IPS-15b (cell line): ENCODE results near the gene ERAP2.

ENCODE experiments used
- H3K27me3 ChIP-seq: one replicate; pipeline ENCODE4 v1.6.1; 2013; ENCODE audit warnings: low read length; ENCODE audit not compliant: control insufficient read depth, insufficient read depth
- H3K36me3 ChIP-seq: one replicate; pipeline ENCODE4 v1.6.1; 2013; ENCODE audit warnings: low read length; ENCODE audit not compliant: control insufficient read depth, insufficient read depth
- H3K4me1 ChIP-seq: one replicate; pipeline ENCODE4 v1.6.1; 2013; ENCODE audit warnings: mild to moderate bottlenecking, low read length; ENCODE audit not compliant: control insufficient read depth, insufficient read depth
- H3K4me3 ChIP-seq: one replicate; pipeline ENCODE4 v1.5.1; 2013; ENCODE audit warnings: low read depth, low read length
- H3K9ac ChIP-seq: one replicate; pipeline ENCODE4 v1.6.1; 2013; ENCODE audit warnings: low read depth, mild to moderate bottlenecking, low read length
- H3K9me3 ChIP-seq: one replicate; pipeline ENCODE4 v1.6.1; 2013; ENCODE audit warnings: mild to moderate bottlenecking, low read length; ENCODE audit not compliant: control insufficient read depth, insufficient read depth

ERAP2 gene

DNA sequence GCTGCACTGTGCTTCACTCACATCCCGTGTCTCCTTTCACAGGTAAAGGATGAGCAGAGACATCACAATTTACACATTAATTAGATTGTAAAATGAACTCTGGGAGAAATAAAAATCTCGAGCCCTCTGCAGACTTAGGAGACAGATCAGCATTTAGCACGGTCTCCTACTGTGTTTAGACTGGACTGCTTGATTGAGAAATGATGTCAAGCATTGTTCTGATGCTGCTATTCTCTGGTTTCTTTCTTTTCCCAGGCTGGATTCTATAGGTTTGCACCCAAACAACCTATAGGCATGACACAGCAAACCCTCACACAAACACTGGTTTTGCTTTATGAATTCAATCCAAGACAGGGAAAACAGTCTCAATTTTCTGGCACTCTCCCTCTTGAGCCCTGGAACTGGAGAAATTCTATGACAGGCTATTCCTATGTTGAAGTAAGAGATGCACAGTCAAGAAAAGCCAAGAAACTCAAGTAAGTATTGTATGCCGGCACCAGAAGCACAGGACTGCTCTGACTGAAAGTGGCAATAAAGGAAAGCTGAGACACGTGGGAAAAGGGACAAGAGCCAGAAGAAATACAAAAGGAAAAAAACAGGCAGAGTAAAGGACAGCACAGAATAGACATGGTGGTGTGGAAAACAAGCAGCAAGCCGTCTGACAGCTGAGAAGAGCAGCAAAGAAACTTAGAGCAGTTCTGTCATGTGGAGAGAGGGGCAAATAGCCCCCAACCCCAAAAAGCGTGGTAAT, 24.8 kb upstream of the ERAP2 start:
- Histone ChIP-seq H3K36me3 (no peaks in the 10 kb centered on the region), H3K9ac (no peak overlapping the region), H3K9me3 (no peaks in the 10 kb centered on the region), H3K27me3 (no peaks in the 10 kb centered on the region), H3K4me3 (no peak overlapping the region), H3K4me1 (no peaks in the 10 kb centered on the region)

DNA sequence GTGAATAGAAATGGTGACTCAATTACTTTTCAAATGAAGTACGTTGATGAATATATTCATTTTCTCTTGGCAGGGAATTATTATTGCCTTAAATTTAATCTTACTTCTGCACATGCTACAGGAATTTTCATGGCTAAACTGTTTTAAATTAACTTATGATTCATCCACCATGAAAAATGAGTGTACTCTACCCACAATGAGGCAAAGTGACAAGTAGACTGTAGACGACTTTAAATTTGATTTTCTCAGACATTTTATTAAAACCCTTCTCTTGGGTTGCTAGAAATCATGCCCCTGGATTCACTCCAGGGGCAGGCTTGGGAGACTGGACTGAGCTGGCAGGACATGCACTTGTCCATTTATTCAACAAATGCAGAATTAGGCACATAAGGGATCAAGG, 23.5 kb upstream of the ERAP2 start:
- Histone ChIP-seq H3K36me3 (no peaks in the 10 kb centered on the region), H3K27me3 (no peaks in the 10 kb centered on the region), H3K4me3 (no peak overlapping the region), H3K4me1 (no peaks in the 10 kb centered on the region), H3K9ac (no peak overlapping the region), H3K9me3 (no peaks in the 10 kb centered on the region)

DNA sequence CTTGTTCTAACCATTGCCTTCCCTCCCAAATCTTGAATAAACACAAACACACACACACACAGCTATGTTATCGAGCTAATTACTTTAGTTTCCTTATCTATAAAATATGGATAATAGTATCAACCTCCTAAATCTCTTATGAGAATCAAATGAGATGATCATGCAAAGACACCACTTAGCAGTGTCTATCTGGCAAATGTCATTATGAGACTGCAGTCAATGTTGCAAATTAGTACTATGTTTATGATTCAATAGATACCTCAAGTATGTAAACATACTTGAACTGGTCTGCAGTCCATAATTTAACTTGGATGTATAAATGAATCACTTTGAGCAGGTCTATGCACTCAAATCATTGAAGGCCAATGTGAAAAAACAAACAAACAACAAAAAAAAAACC, 22.2 kb upstream of the ERAP2 start:
- Histone ChIP-seq H3K9me3 (no peaks in the 10 kb centered on the region), H3K27me3 (no peaks in the 10 kb centered on the region), H3K36me3 (no peaks in the 10 kb centered on the region), H3K4me3 (no peak overlapping the region), H3K9ac (no peak overlapping the region), H3K4me1 (no peaks in the 10 kb centered on the region)

DNA sequence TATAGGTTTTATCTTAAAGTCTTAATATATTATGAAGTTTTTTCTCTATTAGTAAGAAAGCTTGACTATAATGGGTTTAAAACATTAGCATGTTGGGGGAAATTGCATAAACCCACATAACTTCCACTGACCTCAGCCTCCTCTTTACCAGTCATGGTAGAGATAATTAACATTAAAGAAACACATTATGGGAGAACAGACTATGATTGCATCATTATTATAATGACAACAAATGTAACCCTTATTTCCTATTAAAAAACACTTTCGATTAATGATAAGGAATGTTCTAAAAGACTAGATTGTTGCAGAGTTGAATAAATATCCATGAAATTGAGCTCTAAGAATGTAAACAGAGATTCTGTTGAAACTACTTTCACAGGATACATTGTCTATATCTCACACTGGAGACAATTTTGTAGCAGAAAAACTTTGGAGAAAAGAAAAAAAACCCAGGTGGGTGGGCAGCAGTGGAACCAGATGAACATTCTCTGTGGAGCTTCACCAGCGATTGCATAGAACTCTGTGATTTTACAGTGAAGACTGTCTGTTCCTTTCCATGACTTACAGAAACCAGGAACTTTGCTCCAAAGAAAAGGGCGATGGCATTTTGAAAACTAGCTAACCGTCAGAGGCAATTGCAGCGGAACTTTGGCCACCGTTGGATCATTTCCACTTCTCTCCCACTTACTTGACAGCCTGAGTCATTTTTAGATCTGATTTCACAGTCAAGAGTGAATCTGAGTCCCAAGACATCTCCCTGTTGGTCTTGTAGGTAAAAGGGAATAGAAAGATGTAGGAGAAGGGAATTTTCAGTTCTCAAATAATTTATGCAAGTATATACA, 21.0 kb upstream of the ERAP2 start:
- Histone ChIP-seq H3K9me3 (no peaks in the 10 kb centered on the region), H3K27me3 (no peaks in the 10 kb centered on the region), H3K4me1 (no peaks in the 10 kb centered on the region), H3K4me3 (no peak overlapping the region), H3K36me3 (no peaks in the 10 kb centered on the region), H3K9ac (no peak overlapping the region)

DNA sequence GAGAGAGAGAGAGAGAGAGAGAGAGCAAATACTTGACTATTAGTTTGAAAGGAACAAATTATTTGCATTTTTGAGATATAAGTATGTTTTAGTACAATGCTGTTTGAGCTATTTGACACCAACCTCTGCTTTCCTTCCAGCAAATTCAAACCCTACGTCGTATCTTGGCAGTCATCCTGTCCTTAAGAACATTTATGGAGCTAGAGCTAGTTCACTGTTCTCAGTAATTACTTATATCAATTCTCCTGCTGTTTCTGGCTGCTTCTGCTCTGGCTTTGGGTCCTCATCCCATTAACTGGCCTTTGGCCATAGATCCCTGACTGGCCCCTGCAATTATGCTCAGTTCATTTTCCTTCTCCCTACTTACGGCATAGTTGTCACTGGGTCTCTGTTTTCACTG, 19.9 kb upstream of the ERAP2 start:
- H3K27me3 ChIP-seq = no peaks in the 10 kb centered on the region
- no peak overlapping the region for H3K4me3 ChIP-seq
- H3K9ac ChIP-seq = no peak overlapping the region
- no peaks in the 10 kb centered on the region for H3K36me3 ChIP-seq
- H3K9me3 ChIP-seq = no peaks in the 10 kb centered on the region
- no peaks in the 10 kb centered on the region for H3K4me1 ChIP-seq

DNA sequence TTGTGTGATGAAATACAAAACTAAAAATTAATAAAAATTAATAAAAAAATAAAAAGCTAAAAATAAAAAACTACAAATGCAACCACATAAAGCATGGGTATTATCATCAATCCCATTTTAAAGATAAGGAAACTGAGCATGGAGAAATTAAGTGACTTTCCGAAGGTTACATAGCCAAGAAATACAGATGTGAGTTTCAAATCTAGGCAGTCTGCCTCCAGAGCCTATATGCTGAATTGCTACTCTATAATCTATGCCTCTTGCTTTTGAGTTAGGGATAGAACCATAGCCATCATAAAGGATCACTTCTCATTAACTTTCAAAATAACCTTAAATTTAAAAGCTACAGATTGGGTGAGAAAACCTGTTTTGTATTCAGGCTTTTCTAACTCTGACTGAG, 18.8 kb upstream of the ERAP2 start:
- Histone ChIP-seq H3K27me3 (no peaks in the 10 kb centered on the region), H3K36me3 (no peaks in the 10 kb centered on the region), H3K9ac (no peak overlapping the region), H3K9me3 (no peaks in the 10 kb centered on the region), H3K4me3 (no peak overlapping the region), H3K4me1 (no peaks in the 10 kb centered on the region)

DNA sequence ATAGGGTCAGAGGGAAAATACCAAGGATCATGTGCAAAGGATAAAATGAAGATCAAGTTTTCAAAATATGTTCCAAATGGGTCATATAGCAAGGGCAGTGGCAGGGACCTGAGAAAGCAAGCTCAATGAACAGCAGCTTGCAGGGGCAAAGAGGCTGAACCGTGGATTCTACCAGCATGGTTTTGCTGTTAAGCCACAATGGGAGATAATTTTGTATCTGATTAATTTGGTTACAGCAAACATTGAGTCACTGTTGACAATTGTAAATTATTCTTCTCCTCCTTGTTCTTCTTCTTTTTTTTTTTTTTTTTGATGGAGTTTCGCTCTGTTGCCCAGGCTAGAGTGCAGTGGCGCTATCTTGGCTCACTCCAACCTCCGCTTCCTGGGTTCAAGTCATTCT, 18.4 kb upstream of the ERAP2 start:
- Histone ChIP-seq H3K27me3 (no peaks in the 10 kb centered on the region), H3K9ac (no peak overlapping the region), H3K4me3 (no peak overlapping the region), H3K36me3 (no peaks in the 10 kb centered on the region), H3K4me1 (no peaks in the 10 kb centered on the region), H3K9me3 (no peaks in the 10 kb centered on the region)

DNA sequence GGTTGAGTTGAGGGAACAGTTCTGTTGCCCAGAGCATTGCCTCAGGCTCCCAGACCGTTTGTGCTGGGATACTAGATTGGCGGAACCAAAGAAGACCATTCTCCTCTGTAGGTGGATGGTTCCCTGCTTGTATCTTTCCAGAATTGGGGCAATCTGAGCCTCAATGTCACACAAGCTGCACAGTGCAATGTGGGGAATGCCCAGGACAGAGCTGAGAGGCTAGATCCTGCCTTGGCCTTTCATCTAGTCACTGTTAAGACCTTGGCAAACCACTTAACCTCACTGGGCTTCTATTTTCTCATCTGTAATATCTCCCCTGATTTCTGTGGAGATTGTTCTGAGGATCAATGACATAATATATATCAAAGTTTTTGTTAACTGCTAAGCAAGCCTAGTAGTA, 16.9 kb upstream of the ERAP2 start:
- H3K36me3 ChIP-seq = no peaks in the 10 kb centered on the region
- no peak overlapping the region for H3K4me3 ChIP-seq
- no peaks in the 10 kb centered on the region for H3K9me3 ChIP-seq
- no peaks in the 10 kb centered on the region for H3K4me1 ChIP-seq
- H3K9ac ChIP-seq = no peak overlapping the region
- H3K27me3 ChIP-seq = no peaks in the 10 kb centered on the region

DNA sequence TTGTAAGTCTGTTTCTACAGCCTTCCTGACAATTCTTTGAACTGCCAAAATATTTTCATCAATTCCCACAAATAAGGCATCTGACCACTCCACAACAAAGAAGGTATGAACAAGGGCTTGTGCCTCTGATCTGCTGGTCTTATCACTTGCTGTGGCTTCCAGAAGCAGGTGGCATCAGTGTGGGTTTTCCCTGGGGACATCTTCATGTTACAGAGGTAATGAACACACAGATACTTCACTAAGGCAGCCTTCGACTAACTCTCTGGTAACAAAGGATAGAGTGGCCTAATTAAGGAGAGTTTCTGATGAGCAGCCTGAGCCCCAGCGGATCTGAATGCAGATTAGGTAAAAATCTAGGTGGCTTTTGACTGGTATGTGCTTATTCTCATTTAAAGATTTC, 15.2 kb upstream of the ERAP2 start:
- Histone ChIP-seq H3K36me3 (no peaks in the 10 kb centered on the region), H3K9ac (no peak overlapping the region), H3K4me1 (no peaks in the 10 kb centered on the region), H3K4me3 (no peak overlapping the region), H3K27me3 (no peaks in the 10 kb centered on the region), H3K9me3 (no peaks in the 10 kb centered on the region)

DNA sequence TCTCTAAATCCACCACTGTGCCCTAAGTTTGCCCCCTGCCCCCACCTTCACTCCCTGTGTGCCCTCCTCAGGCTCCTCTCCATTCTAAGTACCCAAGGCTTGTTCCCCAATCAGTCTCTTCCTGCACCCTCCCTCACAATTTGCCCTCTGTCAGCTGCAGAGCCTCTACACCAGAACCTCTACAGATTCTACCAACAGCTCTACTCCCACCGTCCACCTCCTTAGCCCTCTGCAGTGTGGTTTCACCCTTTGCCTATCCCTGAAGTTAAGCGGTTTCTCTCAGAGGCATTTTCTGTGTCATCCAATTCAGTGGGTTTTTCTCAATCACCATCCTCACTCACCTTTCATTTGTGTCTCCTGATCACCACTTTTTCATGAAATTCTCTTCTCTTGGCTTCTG, 13.2 kb upstream of the ERAP2 start:
- H3K4me3 ChIP-seq = no peak overlapping the region

DNA sequence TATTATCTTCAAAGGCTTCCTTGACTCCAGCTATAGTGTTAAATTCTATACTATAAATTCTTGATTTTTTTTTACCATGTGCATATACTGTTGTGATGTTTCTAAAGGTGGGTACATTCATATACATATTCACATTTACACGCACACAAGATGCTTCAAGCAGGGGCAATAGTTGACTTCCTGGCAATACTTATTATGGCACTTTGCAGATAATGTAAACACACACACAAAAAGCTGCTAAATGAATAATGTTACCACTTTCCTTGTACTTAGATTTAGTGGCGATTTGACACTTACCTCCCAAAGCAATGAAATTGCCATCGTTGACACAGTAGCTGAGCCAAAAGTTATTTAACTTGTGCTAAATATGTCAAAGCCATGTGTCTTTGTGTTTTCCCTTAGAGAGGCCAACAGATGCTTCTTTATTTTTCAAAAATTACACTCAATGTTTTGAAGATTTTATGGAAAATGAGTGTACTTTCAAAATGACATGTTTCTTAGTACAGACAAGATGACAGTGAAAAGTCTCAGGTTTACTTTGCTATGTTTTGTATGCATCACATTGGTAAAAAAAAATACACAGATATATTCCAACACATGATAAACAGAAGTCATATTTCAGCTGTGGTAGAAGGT, 12.2 kb upstream of the ERAP2 start:
- no peaks in the 10 kb centered on the region for H3K27me3 ChIP-seq

More for the DNA sequence above, 13.2 kb upstream of the ERAP2 start:
- no peaks in the 10 kb centered on the region for H3K4me1 ChIP-seq
- no peaks in the 10 kb centered on the region for H3K9me3 ChIP-seq
- H3K27me3 ChIP-seq = no peaks in the 10 kb centered on the region
- no peaks in the 10 kb centered on the region for H3K36me3 ChIP-seq
- H3K9ac ChIP-seq = no peak overlapping the region

More for the DNA sequence above, 12.2 kb upstream of the ERAP2 start:
- Histone ChIP-seq H3K9ac (no peak overlapping the region), H3K4me3 (no peak overlapping the region), H3K36me3 (no peaks in the 10 kb centered on the region), H3K9me3 (no peaks in the 10 kb centered on the region), H3K4me1 (peaks cover 1% of the 10 kb centered on the region)
